Motor neuron (in vitro differentiated cells): Measurements from ENCODE around the gene RAB31. TPM values are rescaled to one million over a fixed set of nuclear protein-coding genes. Genes with fewer than 3 reads are reported as not detected.
A peak's percentile ranks its signal among the peaks of the same experiment; 100 is the strongest.

Experiments used
- ATAC-seq, 8 experiments: fragments of 200-7000 bp; cut with Tn5 transposase; replicated peaks in 6 of 8; 2 replicates each; pipeline ENCODE4 v1.8.0; 2021; ENCODE audit warnings: mild to moderate bottlenecking in 8 of 8, moderate library complexity in 8 of 8
- H3K27ac ChIP-seq, 2 donors: fragments of 250-450 bp; sonication (Bioruptor Pico); 2 replicates each; pipeline ENCODE4 v1.9.0; 2021; ENCODE audit warnings: antibody characterized with exemption in 2 of 2, mild to moderate bottlenecking in 2 of 2, moderate library complexity in 1 of 2
- H3K4me1 ChIP-seq, 2 donors: fragments of 250-450 bp; sonication (Bioruptor Pico); replicated peaks in 1 of 2; 2 replicates each; pipeline ENCODE4 v1.6.1; 2021; ENCODE audit warnings: antibody characterized with exemption in 2 of 2, mild to moderate bottlenecking in 2 of 2, moderate library complexity in 1 of 2
- H3K4me3 ChIP-seq, 5 donors: fragments of 250-450 bp; sonication (Bioruptor Pico); 2 replicates each; pipeline ENCODE4 v1.9.0; 2021; ENCODE audit warnings: antibody characterized with exemption in 5 of 5, mild to moderate bottlenecking in 5 of 5, moderate library complexity in 4 of 5
- WGBS, 10 experiments: fragments of 450-650 bp; shearing (Covaris generic); methylation state at CpG; one replicate each; pipeline ENCODE4 v1.0.0; 2022; 5-methylcytosine and 5-hydroxymethylcytosine counted together
- in situ Hi-C, 9 experiments: fragments of 400-800 bp; cut with MboI; loops; one replicate each; pipeline ENCODE4 v1.15.0; 2021; ENCODE audit warnings: low sequenced_read_pairs in 9 of 9, low pct_unique_long_range_greater_than_20kb in 2 of 9; ENCODE audit not compliant: unreplicated experiment in 9 of 9
- total RNA-seq, 8 experiments: library from RNA; unstranded; fragments of 300-600 nt; gene quantifications; 2 replicates each; pipeline versions ENCODE4 v1.2.3 to v1.2.4, GENCODE V29; 2022

The RAB31 gene
- total RNA-seq, 8 experiments from 2014 or later: 2.8 to 55.2 (median 21.1) TPM

- H3K4me3 ChIP-seq: no peak overlapping the region
- no peak overlapping the region for H3K27ac ChIP-seq
- peak in 5 of 8 experiments; percentile 53 to 69 (median 62) for ATAC-seq
- peaks cover 18% of the 10 kb centered on the region in 2 donors for H3K4me1 ChIP-seq
- WGBS, 10 experiments: 10 to 53% (median 42%) methylated on average over 2 to 7 of the region's 9 CpGs; no CpG with 5 or more reads in 1 of the 10 experiments
- in situ Hi-C loops: no loop called here
Observed at GRCh38 chr18:9796935-9797549, 88.9 kb downstream of the RAB31 start.

GRCh38 chr18:9802175-9803062 lies 94.3 kb downstream of the RAB31 start:
- in situ Hi-C loops: no loop called here
- 74 to 100% (median 100%) methylated on average over 1 to 4 of the region's 4 CpGs; no CpG with 5 or more reads in 3 of the 10 experiments for WGBS, 10 experiments
- no peak overlapping the region for H3K27ac ChIP-seq
- ATAC-seq: no peak
- no peak overlapping the region for H3K4me3 ChIP-seq
- H3K4me1 ChIP-seq: peaks cover 13 to 18% of the 10 kb centered on the region in 2 donors

- in situ Hi-C loops: no loop called here
- no peak for ATAC-seq
- 46 to 100% (median 66%) methylated on average over 1 to 6 of the region's 6 CpGs for WGBS, 10 experiments
- H3K27ac ChIP-seq: no peak overlapping the region
- peaks cover 10 to 16% of the 10 kb centered on the region in 2 donors for H3K4me1 ChIP-seq
- H3K4me3 ChIP-seq: no peak overlapping the region
Observed at GRCh38 chr18:9803063-9803697, 95.1 kb downstream of the RAB31 start.

- peak overlapping the region in 1 of 2 donors; percentile 34 for H3K27ac ChIP-seq
- ATAC-seq: peak in 4 of 8 experiments; percentile 24 to 58 (median 40)
- in situ Hi-C loops: no loop called here
- WGBS, 10 experiments: 10 to 100% (median 60%) methylated on average over 1 to 4 of the region's 19 CpGs; no CpG with 5 or more reads in 5 of the 10 experiments
- peaks cover 12 to 17% of the 10 kb centered on the region in 2 donors for H3K4me1 ChIP-seq
- H3K4me3 ChIP-seq: no peak overlapping the region
Observed at GRCh38 chr18:9803698-9804516, 95.8 kb downstream of the RAB31 start.

- WGBS, 10 experiments: 60 to 100% (median 89%) methylated on average over 1 to 5 of the region's 5 CpGs; no CpG with 5 or more reads in 3 of the 10 experiments
- in situ Hi-C loops: no loop called here
- Histone ChIP-seq H3K4me3 (no peak overlapping the region), H3K27ac (no peak overlapping the region), H3K4me1 (peaks cover 18 to 19% of the 10 kb centered on the region in 2 donors)
- ATAC-seq: no peak
Observed at GRCh38 chr18:9804517-9805104, 96.5 kb downstream of the RAB31 start.

GRCh38 chr18:9806905-9807304 lies 98.8 kb downstream of the RAB31 start:
- in situ Hi-C loops: no loop called here
- Histone ChIP-seq H3K4me3 (no peak overlapping the region), H3K4me1 (peaks cover 37% of the 10 kb centered on the region in 2 donors), H3K27ac (no peak overlapping the region)
- ATAC-seq: no peak
- WGBS, 10 experiments: 60 to 100% (median 95%) methylated on average over 1 to 6 of the region's 9 CpGs; no CpG with 5 or more reads in 4 of the 10 experiments

GRCh38 chr18:9808295-9809241 lies 100.5 kb downstream of the RAB31 start:
- 0 to 63% (median 45%) methylated on average over 1 to 17 of the region's 21 CpGs for WGBS, 10 experiments
- in situ Hi-C loops: no loop called here
- H3K27ac ChIP-seq: peak overlapping the region in 1 of 2 donors; percentile 40
- peaks cover 36 to 37% of the 10 kb centered on the region in 2 donors for H3K4me1 ChIP-seq
- H3K4me3 ChIP-seq: no peak overlapping the region
- ATAC-seq: peak; percentile 28 to 85 (median 61)

GRCh38 chr18:9809697-9810096 lies 101.6 kb downstream of the RAB31 start:
- Histone ChIP-seq H3K27ac (no peak overlapping the region), H3K4me3 (no peak overlapping the region), H3K4me1 (peaks cover 31 to 37% of the 10 kb centered on the region in 2 donors)
- in situ Hi-C loops: no loop called here
- ATAC-seq: no peak
- WGBS, 10 experiments: 49 to 90% (median 70%) methylated on average over 2 to 6 of the region's 6 CpGs; no CpG with 5 or more reads in 3 of the 10 experiments

GRCh38 chr18:9810299-9810698 lies 102.2 kb downstream of the RAB31 start:
- no peak overlapping the region for H3K27ac ChIP-seq

GRCh38 chr18:9810994-9811705 lies 103.0 kb downstream of the RAB31 start:
- Histone ChIP-seq H3K4me3 (no peak overlapping the region), H3K27ac (no peak overlapping the region), H3K4me1 (peaks cover 31 to 37% of the 10 kb centered on the region in 2 donors)
- peak in 1 of 8 experiments; percentile 17 for ATAC-seq
- in situ Hi-C loops: no loop called here
- 40 to 100% (median 80%) methylated on average over 1 to 13 of the region's 14 CpGs; no CpG with 5 or more reads in 1 of the 10 experiments for WGBS, 10 experiments

More at GRCh38 chr18:9810299-9810698, 102.2 kb downstream of the RAB31 start:
- no peak overlapping the region for H3K4me3 ChIP-seq
- H3K4me1 ChIP-seq: peaks cover 31 to 37% of the 10 kb centered on the region in 2 donors
- in situ Hi-C loops: no loop called here
- peak in 5 of 8 experiments; percentile 53 to 80 (median 73) for ATAC-seq
- WGBS, 10 experiments: 28 to 100% (median 57%) methylated on average over 1 to 4 of the region's 4 CpGs; no CpG with 5 or more reads in 2 of the 10 experiments

GRCh38 chr18:9811978-9812377 lies 103.9 kb downstream of the RAB31 start:
- in situ Hi-C loops: no loop called here
- 25 to 100% (median 63%) methylated on average over 2 to 5 of the region's 5 CpGs; no CpG with 5 or more reads in 4 of the 10 experiments for WGBS, 10 experiments
- ATAC-seq: no peak
- H3K27ac ChIP-seq: no peak overlapping the region
- H3K4me1 ChIP-seq: peaks cover 31 to 37% of the 10 kb centered on the region in 2 donors
- no peak overlapping the region for H3K4me3 ChIP-seq
